Tibial nerve (tissue), 4 donors: Measurements from ENCODE around the gene KCNMA1. TPM values are rescaled to one million over a fixed set of nuclear protein-coding genes. Genes with fewer than 3 reads are reported as not detected.

Experiments
- DNase-seq, 2 donors: peaks; one replicate each; pipeline ENCODE4 v3.0.0-alpha.2; 2019; ENCODE audit warnings: low spot score in 2 of 2
- H3K27ac ChIP-seq, 4 donors: fragments of 200-600 bp; sonication (generic) in 3 of 4; one replicate each; pipeline ENCODE4 v1.5.1; 2017 to 2019; ENCODE audit warnings: mild to moderate bottlenecking in 1 of 4
- H3K27me3 ChIP-seq, 2 donors: fragments of 200-600 bp; sonication (generic) in 1 of 2; one replicate each; pipeline versions ENCODE4 v1.5.1 to v1.6.0; 2017 to 2019
- H3K36me3 ChIP-seq, 3 donors: fragments of 200-600 bp; sonication (generic); one replicate each; pipeline ENCODE4 v1.5.1; 2018 to 2019
- H3K4me1 ChIP-seq, 4 donors: fragments of 200-600 bp; sonication (generic) in 3 of 4; one replicate each; pipeline ENCODE4 v1.5.1; 2017 to 2019
- H3K4me3 ChIP-seq, 4 donors: fragments of 200-600 bp; sonication (generic) in 3 of 4; one replicate each; pipeline ENCODE4 v1.5.1; 2017 to 2019; ENCODE audit warnings: mild to moderate bottlenecking in 1 of 4, moderate library complexity in 1 of 4
- H3K9me3 ChIP-seq, 4 donors: fragments of 200-600 bp; sonication (generic) in 3 of 4; one replicate each; pipeline ENCODE4 v1.5.1; 2017 to 2019
- CTCF ChIP-seq, 5 experiments: fragments of 200-600 bp in 3 of 5; fragments of 450-650 bp in 2 of 5; sonication (generic) in 3 of 5; IDR thresholded peaks; one replicate each; pipeline ENCODE4 v1.5.1; 2016 to 2019; ENCODE audit warnings: antibody characterized with exemption in 5 of 5, mild to moderate bottlenecking in 3 of 5, moderate library complexity in 2 of 5
- EP300 ChIP-seq, 2 donors: sonication (generic); formaldehyde crosslinking; IDR thresholded peaks; one replicate each; pipeline ENCODE4 v1.6.1; 2017; ENCODE audit warnings: antibody characterized with exemption in 2 of 2, mild to moderate bottlenecking in 1 of 2
- POLR2A ChIP-seq, 2 donors: fragments of 450-650 bp; IDR thresholded peaks; one replicate each; pipeline ENCODE4 v1.6.1; 2017; ENCODE audit warnings: antibody characterized with exemption in 2 of 2, mild to moderate bottlenecking in 2 of 2, moderate library complexity in 2 of 2
- WGBS, 2 donors: methylation state at CpG; one replicate each; pipeline ENCODE4 v1.1.5; 2018; 5-methylcytosine and 5-hydroxymethylcytosine counted together
- total RNA-seq, 4 donors: library from RNA; depleted of rRNA; stranded (reverse); fragments of >200 nt; gene quantifications; one replicate each; pipeline ENCODE4 v1.1.0, GENCODE V29; 2016

KCNMA1 gene
- total RNA-seq, 4 donors from 2014 or later = 10.2 to 19.9 (median 13.7) TPM

DNA sequence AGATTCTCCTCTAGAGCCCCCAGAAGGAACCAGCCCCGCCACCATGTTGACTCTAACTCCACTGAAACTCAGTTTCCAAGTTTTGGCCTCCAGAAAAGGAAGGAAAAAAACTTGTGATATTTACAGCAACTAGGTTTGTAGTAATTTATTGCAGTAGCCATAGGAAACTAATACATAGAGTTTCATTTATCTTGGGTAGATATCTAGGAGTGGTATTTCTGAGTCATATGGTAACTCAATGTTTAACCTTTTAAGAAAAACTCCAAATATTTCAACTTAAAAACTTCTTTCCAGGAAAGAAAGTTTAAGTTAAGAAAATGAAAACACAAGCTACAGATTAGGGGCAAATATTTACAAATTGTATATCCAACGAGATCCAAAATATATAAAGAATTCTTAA is 576.7 kb downstream of the KCNMA1 start:
- TF ChIP-seq CTCF (IDR thresholded peaks at IDR 0.05) (no peak), EP300 (IDR thresholded peaks at IDR 0.05) (no peak), POLR2A (IDR thresholded peaks at IDR 0.05) (no peak)
- H3K9me3 ChIP-seq = no peaks in the 10 kb centered on the region
- no peaks in the 10 kb centered on the region for H3K36me3 ChIP-seq
- no peak overlapping the region for H3K27ac ChIP-seq
- no peak overlapping the region for H3K4me3 ChIP-seq
- no peaks in the 10 kb centered on the region for H3K4me1 ChIP-seq
- WGBS, 2 donors = 91 to 95% methylated on average over 2 of the region's 2 CpGs
- no peaks in the 10 kb centered on the region for H3K27me3 ChIP-seq
- DNase-seq = no peak

- Histone ChIP-seq H3K27me3 (no peaks in the 10 kb centered on the region), H3K27ac (no peak overlapping the region), H3K36me3 (no peaks in the 10 kb centered on the region), H3K4me1 (no peaks in the 10 kb centered on the region), H3K9me3 (no peaks in the 10 kb centered on the region), H3K4me3 (no peak overlapping the region)
- DNase-seq = no peak
- whole genome bisulfite sequencing, 2 donors = 94 to 96% methylated on average over 2 of the region's 2 CpGs
- TF ChIP-seq POLR2A (IDR thresholded peaks at IDR 0.05) = no peak
- no peak for TF ChIP-seq EP300 (IDR thresholded peaks at IDR 0.05)
- TF ChIP-seq CTCF (IDR thresholded peaks at IDR 0.05) = no peak
Observed at GRCh38 chr10:77056650-77057049, 581.0 kb downstream of the KCNMA1 start.

DNA sequence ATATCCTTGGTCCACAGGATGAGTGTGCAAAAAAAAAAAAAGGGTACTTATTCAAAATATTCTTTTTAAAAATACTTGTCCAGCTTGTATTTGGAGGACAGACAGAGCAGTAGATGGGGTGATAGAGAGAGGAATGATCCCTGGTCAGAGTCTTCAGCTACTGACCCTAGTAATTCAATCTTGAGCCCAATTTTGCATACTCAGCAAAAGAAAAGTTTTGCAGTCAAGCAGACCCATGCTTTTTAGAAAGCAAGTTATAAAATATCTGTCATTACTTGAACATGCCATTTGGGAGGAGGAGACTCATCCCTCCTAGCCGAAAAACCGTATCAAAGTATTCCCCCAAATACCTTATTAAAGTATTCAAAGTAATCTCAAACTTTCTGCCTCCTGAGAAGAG is 585.0 kb downstream of the KCNMA1 start:
- WGBS, 2 donors = 88 to 98% methylated on average over 2 of the region's 2 CpGs
- no peak for DNase-seq
- Histone ChIP-seq H3K36me3 (no peaks in the 10 kb centered on the region), H3K27me3 (no peaks in the 10 kb centered on the region), H3K4me1 (peaks cover 0 to 5% (median 0%) of the 10 kb centered on the region in 4 donors), H3K27ac (no peak overlapping the region), H3K4me3 (no peak overlapping the region), H3K9me3 (no peaks in the 10 kb centered on the region)
- TF ChIP-seq POLR2A (IDR thresholded peaks at IDR 0.05) (no peak), EP300 (IDR thresholded peaks at IDR 0.05) (no peak), CTCF (IDR thresholded peaks at IDR 0.05) (no peak)

GRCh38 chr10:77051837-77052236 is 585.8 kb downstream of the KCNMA1 start:
- no peak overlapping the region for H3K4me3 ChIP-seq
- H3K4me1 ChIP-seq = peaks cover 0 to 5% (median 0%) of the 10 kb centered on the region in 4 donors
- TF ChIP-seq POLR2A (IDR thresholded peaks at IDR 0.05) (no peak), EP300 (IDR thresholded peaks at IDR 0.05) (no peak)
- H3K36me3 ChIP-seq = no peaks in the 10 kb centered on the region
- H3K27ac ChIP-seq = no peak overlapping the region
- no peaks in the 10 kb centered on the region for H3K27me3 ChIP-seq
- H3K9me3 ChIP-seq = no peaks in the 10 kb centered on the region
- no peak for DNase-seq

DNA sequence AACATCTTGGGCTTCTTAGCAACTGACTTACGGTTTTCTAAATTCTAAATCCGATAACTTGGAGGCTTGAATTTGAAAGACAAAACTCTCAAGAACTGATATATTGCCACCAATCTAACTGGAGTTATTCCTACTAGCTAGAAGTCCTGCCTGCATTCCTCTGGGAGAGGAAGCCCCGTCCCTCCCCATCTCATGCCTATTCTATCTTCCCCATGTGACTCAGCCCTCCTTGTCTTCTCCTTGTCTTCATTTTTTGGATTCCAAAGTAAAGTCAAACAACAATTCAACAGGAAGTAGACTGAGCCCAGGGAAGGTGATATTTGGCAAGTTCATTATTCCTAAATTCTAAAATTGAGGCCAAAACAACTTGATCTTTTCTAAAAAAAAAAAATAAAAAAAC is 587.7 kb downstream of the KCNMA1 start:
- H3K27me3 ChIP-seq = no peaks in the 10 kb centered on the region
- no peaks in the 10 kb centered on the region for H3K36me3 ChIP-seq
- H3K9me3 ChIP-seq = no peaks in the 10 kb centered on the region
- DNase-seq = no peak
- H3K4me3 ChIP-seq = no peak overlapping the region
- TF ChIP-seq EP300 (IDR thresholded peaks at IDR 0.05) = no peak
- no peak for TF ChIP-seq POLR2A (IDR thresholded peaks at IDR 0.05)
- TF ChIP-seq CTCF (IDR thresholded peaks at IDR 0.05) = no peak
- H3K4me1 ChIP-seq = peaks cover 0 to 5% (median 0%) of the 10 kb centered on the region in 4 donors
- WGBS, 2 donors = 68 to 82% methylated on average over 3 of the region's 3 CpGs
- H3K27ac ChIP-seq = peak overlapping the region in 1 of 4 donors; percentile 51

GRCh38 chr10:77049146-77049545 is 588.5 kb downstream of the KCNMA1 start:
- no peaks in the 10 kb centered on the region for H3K36me3 ChIP-seq
- H3K27ac ChIP-seq = peak overlapping the region in 1 of 4 donors; percentile 51
- 81% methylated on average over 3 of the region's 3 CpGs for WGBS, 2 donors
- no peak for DNase-seq
- no peaks in the 10 kb centered on the region for H3K27me3 ChIP-seq
- no peaks in the 10 kb centered on the region for H3K9me3 ChIP-seq
- no peak overlapping the region for H3K4me3 ChIP-seq
- TF ChIP-seq CTCF (IDR thresholded peaks at IDR 0.05) (no peak), POLR2A (IDR thresholded peaks at IDR 0.05) (no peak), EP300 (IDR thresholded peaks at IDR 0.05) (no peak)
- peaks cover 0 to 5% (median 0%) of the 10 kb centered on the region in 4 donors for H3K4me1 ChIP-seq
